HEK293 (cell line): ENCODE data around the gene PDE6B.
"Not testable (repeated sequence)": the region's sequence is repeated elsewhere in the genome, so short reads cannot be mapped to it uniquely, and the experiment has no call there.

ENCODE experiments used
- ATF2 ChIP-seq: fragments of 450-650 bp; formaldehyde crosslinking; IDR thresholded peaks from 2 replicates; pipeline ENCODE4 v1.5.1; 2016; ENCODE audit warnings: missing biosample characterization, missing genetic modification characterization, low read depth
- BCL11A ChIP-seq: fragments of 450-650 bp; formaldehyde crosslinking; IDR thresholded peaks from 2 replicates; pipeline ENCODE4 v1.5.1; 2016; ENCODE audit warnings: low read depth, missing biosample characterization, missing genetic modification characterization
- CTCF ChIP-seq: fragments of 450-650 bp; formaldehyde crosslinking; IDR thresholded peaks from 2 replicates; pipeline ENCODE4 v1.5.1; 2016; ENCODE audit warnings: missing biosample characterization, missing genetic modification characterization
- KLF1 ChIP-seq: fragments of 450-650 bp; formaldehyde crosslinking; IDR thresholded peaks from 2 replicates; pipeline ENCODE4 v1.5.1; 2016; ENCODE audit warnings: missing biosample characterization, missing genetic modification characterization
- KLF16 ChIP-seq: fragments of 450-650 bp; formaldehyde crosslinking; IDR thresholded peaks from 2 replicates; pipeline ENCODE4 v1.5.1; 2017; ENCODE audit warnings: missing biosample characterization, missing genetic modification characterization
- MEIS1 ChIP-seq: sonication (generic); formaldehyde crosslinking; IDR thresholded peaks from 2 replicates; pipeline ENCODE4 v1.8.1; 2022; ENCODE audit warnings: missing genetic modification reagents, mild to moderate bottlenecking, borderline replicate concordance
- ZBTB17 ChIP-seq: fragments of 450-650 bp; formaldehyde crosslinking; IDR thresholded peaks from 2 replicates; pipeline ENCODE4 v1.5.1; 2016; ENCODE audit warnings: missing biosample characterization, missing genetic modification characterization
- ZBTB7A ChIP-seq: fragments of 450-650 bp; formaldehyde crosslinking; IDR thresholded peaks from 2 replicates; pipeline ENCODE4 v1.5.1; 2016; ENCODE audit warnings: low read depth, missing biosample characterization, missing genetic modification characterization
- ZNF24 ChIP-seq: fragments of 450-650 bp; formaldehyde crosslinking; IDR thresholded peaks from 2 replicates; pipeline ENCODE4 v1.5.1; 2016; ENCODE audit warnings: missing biosample characterization, missing genetic modification characterization
- ZNF350 ChIP-seq: fragments of 450-650 bp; formaldehyde crosslinking; IDR thresholded peaks from 2 replicates; pipeline ENCODE4 v1.5.0; 2017; ENCODE audit warnings: missing biosample characterization, mild to moderate bottlenecking, missing genetic modification characterization
- ZNF629 ChIP-seq: fragments of 450-650 bp; formaldehyde crosslinking; IDR thresholded peaks from 2 replicates; pipeline ENCODE4 v1.5.1; 2017; ENCODE audit warnings: missing biosample characterization, missing genetic modification characterization
- ZSCAN5A ChIP-seq: fragments of 450-650 bp; formaldehyde crosslinking; IDR thresholded peaks from 2 replicates; pipeline ENCODE4 v1.5.1; 2016; ENCODE audit warnings: missing biosample characterization, missing genetic modification characterization

GRCh38 chr4:642366-642765 lies 17.0 kb downstream of the PDE6B start:
- not testable (repeated sequence) for TF ChIP-seq ZBTB7A; KLF16 (tag by site-specific recombination); ZNF350 (tag by site-specific recombination); ATF2 (tag by site-specific recombination); CTCF (tag by site-specific recombination); ZBTB17; ZNF24 (tag by site-specific recombination); BCL11A (tag by site-specific recombination); ZNF629 (tag by site-specific recombination); MEIS1 (CRISPR knock-in tag); KLF1 (tag by site-specific recombination); ZSCAN5A (tag by site-specific recombination)
